ENCODE data around the gene ZNF423.

The ZNF423 gene

GRCh38 chr16:49468611-49469310 is 387.2 kb downstream of the ZNF423 start:
- no peak for DNase-seq

DNA sequence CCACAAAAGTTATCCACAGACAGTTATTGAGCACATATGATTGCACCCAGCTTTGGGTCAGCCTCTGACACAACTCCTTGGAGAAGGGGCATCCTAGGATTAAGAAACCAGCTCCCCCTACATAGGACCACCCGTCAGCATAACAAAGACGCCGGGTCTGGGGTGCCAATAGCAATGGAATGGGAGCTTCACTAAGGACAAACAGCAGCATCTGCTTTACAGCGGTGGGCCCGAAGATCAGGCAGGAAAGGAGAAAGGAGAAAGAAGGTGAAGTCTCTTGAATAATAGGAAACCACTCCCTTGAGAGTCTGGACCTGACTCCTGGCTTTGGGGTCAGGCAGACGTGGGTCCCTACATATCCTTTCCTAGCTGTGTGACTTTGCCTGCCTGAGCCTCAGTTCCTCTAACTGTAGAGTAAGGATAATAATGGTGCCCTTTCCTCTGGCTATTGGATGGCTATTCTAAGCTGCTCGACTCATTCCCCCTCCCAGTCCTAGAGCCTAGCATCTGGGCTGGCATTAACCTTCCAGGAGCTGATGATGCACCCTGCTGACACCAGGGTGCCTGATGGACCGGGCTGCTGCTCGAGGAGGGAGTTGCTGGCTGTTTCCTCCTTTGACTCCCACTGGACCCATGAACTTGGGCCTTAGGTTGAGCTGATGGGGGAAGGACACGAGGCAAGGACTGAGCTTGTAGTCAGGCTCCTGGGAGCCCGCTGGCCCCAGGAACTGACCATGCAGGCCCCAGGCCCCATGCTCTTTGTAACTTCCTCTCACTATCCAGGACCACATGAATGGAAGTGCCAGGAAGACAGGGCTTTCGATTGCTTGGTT is 388.2 kb downstream of the ZNF423 start:
- no peak for DNase-seq

DNA sequence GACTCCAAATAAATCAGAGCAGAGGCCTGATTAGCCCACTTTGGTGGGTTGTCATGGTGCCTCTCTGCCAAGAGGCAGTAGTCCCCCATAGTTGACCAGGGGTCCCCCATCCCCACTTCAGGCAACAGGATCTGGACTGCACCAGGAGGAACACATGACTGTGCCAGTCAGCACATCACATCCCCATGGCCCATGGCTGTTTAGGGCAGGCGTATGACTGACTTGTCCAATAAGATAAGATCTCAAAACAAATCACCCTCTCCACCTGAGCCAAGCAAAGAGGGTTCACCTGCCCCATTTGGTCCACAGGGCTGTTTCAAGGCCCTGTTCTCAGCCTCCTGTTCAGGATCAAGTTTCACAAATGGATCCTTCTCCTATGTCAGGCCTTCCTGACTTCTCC is 389.0 kb downstream of the ZNF423 start:
- DNase-seq, result no peak

DNA sequence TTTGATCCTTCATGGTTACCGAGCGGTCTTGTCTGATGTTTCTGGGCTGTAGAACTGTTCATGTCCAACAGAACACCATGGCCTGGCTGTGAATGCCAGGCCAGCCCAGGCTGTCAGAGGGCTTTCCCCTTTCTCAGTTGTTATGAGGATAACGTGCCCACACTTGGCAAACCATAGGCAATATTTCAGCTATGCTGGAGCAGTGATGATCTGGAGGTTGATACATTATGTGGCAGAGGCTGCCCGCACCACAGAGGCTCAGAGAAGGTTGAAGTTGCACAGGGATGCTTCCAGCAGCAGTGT is 389.4 kb downstream of the ZNF423 start:
- no peak for DNase-seq

GRCh38 chr16:49465661-49466528 is 390.0 kb downstream of the ZNF423 start:
- DNase-seq, result no peak

- no peak for DNase-seq
These were observed 390.9 kb downstream of the ZNF423 start for GRCh38 chr16:49464877-49465504.

GRCh38 chr16:49464093-49464492 is 391.8 kb downstream of the ZNF423 start:
- no peak for DNase-seq

DNA sequence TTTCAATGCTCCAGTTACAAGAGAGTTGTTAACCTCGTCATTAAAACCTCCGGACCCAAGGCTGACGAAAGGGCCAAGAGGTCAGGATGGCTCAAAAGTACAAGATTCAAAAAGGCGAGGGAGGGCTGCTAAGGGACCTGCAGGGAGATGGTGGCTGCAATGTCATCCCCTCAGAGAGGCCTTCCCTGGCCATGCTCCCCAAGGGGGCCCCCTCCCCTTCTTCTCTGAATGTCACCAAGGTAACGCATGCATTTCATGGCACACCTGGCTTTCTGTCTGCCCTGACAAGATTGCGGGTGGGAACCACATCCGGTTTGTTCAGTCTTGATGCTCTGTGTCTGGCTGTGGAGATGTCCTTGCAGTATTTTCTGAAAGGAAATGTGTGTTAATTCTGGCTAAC is 392.4 kb downstream of the ZNF423 start:
- DNase-seq, result no peak

- no peak for DNase-seq
These were observed 392.9 kb downstream of the ZNF423 start for GRCh38 chr16:49462989-49463371.

GRCh38 chr16:49462362-49462988 is 393.4 kb downstream of the ZNF423 start:
- no peak for DNase-seq

GRCh38 chr16:49461517-49461951 is 394.4 kb downstream of the ZNF423 start:
- no peak for DNase-seq

DNA sequence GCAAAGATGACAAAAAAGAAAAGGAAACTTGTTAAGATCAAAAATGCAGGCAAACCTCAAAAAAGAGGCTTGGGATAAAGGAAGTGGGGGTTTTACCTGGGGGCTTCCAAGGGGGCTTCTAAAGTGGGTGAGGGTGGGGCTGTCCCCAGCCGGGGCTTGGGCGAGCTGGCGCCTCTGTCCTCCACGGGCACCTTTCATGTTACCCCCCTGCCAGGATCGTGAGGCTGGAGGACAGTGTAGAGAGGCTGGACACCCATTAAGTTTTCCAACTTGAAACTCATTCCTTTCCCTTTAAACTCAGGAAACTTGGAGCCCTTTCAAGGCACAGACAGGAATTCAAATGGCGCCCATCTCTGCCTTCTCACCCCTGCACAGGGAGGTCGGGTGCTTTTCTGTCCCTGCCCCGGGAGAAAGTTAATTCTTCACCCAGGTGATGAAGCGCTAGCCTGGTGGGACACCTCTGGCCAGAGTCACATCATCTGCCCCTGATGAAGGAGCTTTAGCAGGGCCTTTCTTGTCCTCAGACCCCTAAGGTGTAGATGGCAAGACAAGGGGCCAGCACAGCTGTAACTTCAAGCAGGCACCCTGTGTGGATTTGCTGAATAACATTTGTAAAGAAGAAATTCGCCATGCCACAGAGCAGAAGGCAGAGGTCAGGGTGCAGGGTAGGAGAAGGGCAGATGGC is 395.0 kb downstream of the ZNF423 start:
- DNase-seq, result no peak

DNA sequence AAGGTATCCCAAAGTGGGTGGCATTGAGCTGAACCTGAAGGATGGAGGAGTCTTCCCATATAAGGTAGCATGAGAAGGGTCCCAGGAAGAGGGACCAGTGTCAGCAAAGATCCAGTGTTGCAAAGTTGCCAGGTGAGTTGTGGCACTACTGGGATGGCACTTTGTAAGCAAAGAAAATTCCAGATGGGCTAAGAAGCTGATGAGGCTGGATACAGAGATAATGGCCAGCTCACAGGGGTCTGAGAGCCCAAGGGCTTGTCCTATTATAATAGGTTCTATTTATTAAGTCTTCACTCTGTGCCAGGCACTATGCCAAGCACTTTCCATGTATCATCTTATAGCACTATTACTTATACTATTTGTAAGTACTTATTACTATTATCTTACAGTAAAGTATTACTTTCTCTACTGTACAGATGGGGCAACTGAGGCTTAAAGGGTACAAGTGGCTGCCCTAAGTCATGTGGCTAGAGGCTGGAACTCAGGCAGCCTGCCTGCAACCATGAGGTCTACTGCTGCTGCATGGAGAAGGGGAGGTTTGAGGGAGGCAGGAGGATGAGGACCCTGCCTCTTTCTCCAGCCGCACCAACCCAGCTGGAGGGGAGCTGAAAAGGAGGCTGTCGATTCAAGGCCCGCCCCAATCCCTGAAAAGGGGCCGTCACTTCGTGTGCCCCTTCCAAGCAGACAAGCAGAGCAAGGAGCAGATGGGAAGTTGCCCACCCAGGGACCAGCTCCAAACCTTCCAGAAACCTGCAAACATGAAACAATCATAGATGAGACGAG is 395.8 kb downstream of the ZNF423 start:
- DNase-seq, result no peak

GRCh38 chr16:49458656-49459445 is 397.1 kb downstream of the ZNF423 start:
- no peak for DNase-seq

GRCh38 chr16:49458243-49458642 is 397.7 kb downstream of the ZNF423 start:
- no peak for DNase-seq

- DNase-seq, result no peak
These were observed 398.7 kb downstream of the ZNF423 start for GRCh38 chr16:49457196-49457595.

DNA sequence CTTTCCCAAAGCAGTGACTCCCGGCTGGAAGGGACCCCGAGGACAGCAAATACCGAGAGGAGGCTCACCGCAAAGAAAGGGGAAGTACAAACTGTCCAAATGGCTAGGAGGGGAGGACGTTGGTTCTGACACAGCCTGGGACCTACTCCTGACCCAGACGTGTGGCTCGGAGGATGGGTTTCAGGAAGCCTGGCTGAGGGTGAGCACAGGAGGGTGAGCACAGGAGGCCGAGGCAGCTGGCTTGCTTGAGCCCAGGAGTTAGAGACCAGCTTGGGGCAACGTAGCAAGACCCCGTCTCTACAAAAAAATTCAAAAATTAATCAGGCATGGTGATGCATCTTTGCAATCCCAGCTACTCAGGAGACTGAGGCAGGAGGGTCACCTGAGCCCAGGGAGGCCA is 399.1 kb downstream of the ZNF423 start:
- DNase-seq, result no peak

DNA sequence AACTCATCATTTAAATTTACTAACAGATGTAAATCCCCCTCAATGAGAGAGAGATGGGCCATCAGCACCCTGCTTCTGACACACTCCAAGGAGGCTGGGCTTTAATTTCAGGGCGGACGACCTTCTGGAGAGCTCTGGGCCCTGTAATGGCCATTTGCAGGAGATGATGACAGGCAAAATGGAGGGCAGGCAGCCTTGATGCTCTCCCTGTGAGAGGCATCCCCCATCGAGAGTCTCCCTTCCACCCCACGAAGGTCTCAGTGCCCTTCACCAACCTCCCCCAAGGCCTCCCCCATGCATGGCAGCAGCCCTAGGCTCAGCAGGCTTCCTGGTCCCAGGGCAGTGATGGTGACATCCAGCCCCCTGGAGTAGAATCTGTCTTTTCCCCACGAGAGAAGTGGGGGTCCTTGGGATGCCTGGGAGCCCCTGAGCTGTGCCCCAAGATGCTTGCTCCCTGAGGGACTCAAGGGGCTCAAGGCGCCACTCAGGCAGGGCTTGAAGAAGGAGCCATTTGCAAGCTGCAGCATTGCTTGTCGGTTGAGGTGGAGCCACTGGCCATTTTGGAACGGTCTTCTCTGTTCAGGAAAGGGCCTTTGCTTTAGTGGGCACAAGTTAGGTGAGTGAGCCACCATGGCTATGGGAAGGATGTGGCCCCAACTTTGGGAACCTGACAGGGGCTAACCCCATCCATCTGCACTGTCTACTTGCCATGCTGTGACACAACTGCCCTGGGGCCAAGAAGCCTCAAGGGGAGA is 399.7 kb downstream of the ZNF423 start:
- DNase-seq, result no peak

Measured in fibroblast of skin of back (primary cell).